HG03571 (cell line): ENCODE measurements around the gene TOMT.
A peak's percentile ranks its signal among the peaks of the same experiment; 100 is the strongest.

Source experiments
- ATAC-seq: cut with Tn5 transposase; IDR thresholded peaks from one replicate; pipeline ENCODE4 v1.9.1; 2021; ENCODE audit not compliant: unreplicated experiment

TOMT gene, protein sequence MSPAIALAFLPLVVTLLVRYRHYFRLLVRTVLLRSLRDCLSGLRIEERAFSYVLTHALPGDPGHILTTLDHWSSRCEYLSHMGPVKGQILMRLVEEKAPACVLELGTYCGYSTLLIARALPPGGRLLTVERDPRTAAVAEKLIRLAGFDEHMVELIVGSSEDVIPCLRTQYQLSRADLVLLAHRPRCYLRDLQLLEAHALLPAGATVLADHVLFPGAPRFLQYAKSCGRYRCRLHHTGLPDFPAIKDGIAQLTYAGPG

GRCh38 chr11:72105888-72106287, at the start of gene TOMT:
Gene TOMT (plus strand): TSS chr11:72105924. CDS start chr11:72105952, 28 bp downstream.
- ATAC-seq, result no peak

- ATAC-seq, result no peak
Observed at GRCh38 chr11:72058416-72059034, 47.2 kb upstream of the TOMT start.

GRCh38 chr11:72061739-72062396, 43.9 kb upstream of the TOMT start:
- ATAC-seq, result no peak

- ATAC-seq, result no peak
Observed at GRCh38 chr11:72066855-72067254, 38.9 kb upstream of the TOMT start.

DNA sequence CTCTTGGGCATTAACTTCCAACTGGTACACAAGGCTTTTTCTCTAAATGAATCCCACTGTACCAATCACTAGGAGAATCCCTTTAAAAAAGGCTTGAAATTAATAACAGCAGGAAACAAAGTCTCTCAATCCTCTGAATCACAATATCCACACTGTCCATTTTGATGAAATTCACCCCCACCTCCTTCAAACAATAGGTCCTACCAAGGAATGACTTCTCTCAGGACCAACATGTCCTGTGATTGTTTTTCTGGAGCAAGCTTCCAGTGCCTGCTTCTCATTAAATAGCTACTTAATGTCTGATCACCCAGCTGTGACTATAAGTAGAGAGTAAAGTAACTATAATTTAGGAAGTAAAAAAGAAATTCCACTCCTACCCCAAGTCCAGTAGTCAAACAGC, 38.5 kb upstream of the TOMT start:
- no peak for ATAC-seq

GRCh38 chr11:72067676-72068075, 38.0 kb upstream of the TOMT start:
- ATAC-seq, result no peak

DNA sequence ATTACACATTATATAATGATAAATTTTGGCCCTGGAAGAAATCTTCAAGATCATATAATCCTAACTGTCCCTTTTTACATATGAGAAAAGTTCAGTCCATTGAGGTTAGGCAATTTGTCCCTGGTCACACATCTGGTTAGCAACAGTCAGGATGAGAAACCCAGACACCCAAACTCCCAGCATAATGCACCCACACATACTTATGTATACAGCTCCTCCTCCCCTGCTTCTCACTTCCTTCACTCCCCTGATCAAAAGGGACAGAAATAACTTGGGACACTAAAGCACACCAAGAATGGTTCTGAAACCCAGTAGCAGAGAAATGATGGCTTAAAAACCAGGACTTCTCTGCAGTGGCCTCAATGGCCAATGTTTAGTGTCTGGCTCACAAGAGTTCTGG, 36.5 kb upstream of the TOMT start:
- ATAC-seq, result no peak

GRCh38 chr11:72069787-72070251, 35.9 kb upstream of the TOMT start:
- peak; percentile 53 for ATAC-seq

GRCh38 chr11:72070491-72070890, 35.2 kb upstream of the TOMT start:
- no peak for ATAC-seq

DNA sequence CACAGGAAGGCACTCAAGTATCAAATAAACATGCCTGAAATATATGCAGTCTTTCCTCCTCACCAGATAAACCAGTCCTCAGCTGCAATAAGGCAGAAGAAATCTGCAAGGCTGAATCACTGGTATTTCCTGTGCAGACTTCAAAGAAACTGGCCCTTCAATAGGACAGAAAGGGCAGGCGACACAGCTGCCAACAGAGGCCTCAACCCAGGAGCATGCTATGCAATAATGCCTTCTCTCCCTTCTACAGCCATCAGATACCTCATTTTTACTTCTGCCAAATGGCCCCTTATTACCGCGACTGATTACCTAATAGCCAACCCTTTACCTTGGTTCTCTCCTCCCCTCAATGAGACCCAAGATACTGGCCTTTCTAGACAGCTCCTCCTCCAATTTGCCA, 33.4 kb upstream of the TOMT start:
- no peak for ATAC-seq

GRCh38 chr11:72075109-72075508, 30.6 kb upstream of the TOMT start:
- ATAC-seq, result no peak

DNA sequence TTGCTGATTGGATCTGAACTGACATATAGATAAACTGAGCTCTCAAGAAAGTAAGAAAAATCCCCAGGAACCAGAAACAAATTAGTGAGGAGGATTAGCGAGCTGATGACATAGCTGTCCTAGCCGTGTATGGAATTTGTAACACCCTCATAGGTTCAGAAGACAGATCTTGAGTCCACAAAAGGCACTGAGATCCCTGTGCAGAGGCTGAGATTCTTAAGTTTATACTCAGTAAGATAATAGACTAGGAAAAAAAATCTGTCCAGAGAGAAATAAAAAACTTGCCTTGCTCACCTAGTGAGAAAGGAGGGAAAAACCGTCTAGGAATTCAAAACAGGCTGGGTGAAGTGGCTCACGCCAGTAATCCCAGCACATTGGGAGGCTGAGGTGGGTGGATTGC, 30.0 kb upstream of the TOMT start:
- ATAC-seq, result no peak

DNA sequence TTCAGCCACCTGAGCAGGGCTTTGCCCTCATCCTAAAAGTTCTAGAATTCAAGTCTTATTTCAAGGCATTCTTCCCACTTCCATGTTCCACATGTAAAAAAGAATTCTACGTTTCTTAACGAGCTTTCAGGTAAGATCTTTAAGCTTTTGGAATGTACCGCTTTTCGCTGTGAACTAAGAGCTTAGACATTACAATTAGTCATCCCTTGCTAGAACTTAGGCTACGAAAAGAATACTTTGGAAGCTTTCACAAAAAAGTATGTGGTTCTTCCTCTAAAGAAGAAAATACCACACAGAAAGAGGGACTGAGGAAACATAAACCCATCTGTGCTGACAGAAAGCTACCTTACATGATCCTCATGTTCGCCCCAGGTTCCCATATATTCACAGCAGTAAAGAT, 27.2 kb upstream of the TOMT start:
- no peak for ATAC-seq

DNA sequence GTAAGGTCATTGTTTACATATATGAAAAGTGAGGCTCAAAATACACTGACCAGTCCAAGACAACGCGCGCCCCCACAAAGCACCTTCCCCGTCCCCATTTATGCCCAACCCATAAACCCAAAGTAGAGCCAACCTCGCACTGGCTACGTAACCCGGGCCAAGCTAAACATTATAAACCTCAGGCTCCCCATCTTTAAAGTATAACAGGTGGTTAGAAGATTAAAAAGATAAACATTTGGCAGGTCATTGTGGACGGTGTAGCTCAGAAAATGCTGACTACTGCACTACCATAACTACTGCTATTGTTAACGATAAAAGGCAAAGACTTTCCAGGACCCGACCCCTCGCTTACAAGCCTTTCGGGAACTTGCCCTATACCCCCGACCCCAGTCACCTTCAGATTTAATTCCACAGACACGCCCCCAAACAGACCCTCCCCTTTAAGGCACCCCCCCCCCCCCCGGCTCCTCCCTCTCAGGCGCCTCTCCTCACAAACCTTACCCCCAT, 25.9 kb upstream of the TOMT start:
- no peak for ATAC-seq

DNA sequence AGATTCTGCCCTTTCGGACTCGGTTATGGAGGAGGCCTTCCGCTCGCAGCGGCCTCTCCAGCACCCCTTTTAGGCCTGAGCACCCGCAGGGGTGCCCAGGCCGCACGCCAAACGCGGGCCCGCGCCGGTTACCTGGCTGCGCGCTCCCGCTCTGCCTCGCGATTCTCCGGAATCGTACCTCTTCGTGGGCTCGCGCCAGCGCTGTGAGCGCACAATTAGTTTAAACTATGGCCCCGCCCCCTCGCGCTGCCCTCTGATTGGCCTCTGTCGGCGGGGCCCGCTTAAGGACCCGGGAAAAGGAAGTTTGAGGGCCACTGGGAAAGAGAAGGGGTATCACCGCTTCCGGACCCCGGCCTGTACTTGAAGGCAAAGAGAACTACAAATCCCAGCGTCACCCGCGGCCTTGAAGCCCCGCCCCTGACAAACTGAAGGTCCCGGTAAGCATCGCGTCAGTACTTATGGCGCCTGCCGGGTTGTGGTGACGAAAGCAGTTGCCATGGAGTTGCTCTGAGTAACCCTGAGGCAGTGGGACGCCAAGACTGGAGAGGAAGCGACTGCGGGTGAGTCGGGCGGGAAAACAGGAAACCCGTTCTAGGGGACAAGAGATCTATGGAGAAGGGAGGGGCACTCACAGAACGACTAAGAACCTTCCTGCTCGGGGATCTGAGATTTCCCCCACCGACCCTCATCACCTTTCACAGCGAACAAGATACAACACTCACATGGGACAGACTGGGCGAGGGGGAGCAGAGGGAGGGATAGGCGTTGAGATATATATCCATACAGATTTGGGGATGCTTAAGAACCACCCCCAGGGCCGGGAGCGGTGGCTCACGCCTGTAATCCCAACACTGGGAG, 25.2 kb upstream of the TOMT start, which contains the start of the genes LRRC51 and NUMA1:
LRRC51 (plus strand) TSS at position 525 of the 858 bp plus-strand sequence. CDS start 8,234 bp downstream, outside the sequence.
NUMA1 (minus strand) TSS at position 217 of the 858 bp plus-strand sequence. CDS start 44,599 bp downstream, outside the sequence.
- ATAC-seq, result peak; percentile 91

DNA sequence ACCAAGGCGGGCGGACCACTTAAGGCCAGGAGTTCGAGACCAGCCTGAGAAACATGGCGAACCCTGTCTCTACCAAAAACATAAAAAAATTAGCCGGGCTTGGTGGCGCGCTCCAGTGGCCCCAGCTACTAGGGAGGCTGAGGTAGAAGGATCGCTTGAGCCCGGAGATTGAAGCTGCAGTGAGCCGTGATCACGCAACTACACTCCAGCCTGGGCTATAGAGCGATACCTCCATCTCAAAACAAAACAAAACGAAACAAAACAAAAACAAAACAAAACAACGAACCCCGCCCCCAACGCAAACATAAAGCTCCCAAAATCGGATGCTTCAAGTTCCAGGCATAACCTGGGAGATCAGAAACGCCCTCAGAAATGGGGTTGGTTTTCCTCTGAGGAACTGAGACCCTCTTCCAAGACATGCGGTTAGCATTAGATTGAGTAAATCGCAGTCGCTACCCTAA, 24.5 kb upstream of the TOMT start:
- ATAC-seq, result no peak

DNA sequence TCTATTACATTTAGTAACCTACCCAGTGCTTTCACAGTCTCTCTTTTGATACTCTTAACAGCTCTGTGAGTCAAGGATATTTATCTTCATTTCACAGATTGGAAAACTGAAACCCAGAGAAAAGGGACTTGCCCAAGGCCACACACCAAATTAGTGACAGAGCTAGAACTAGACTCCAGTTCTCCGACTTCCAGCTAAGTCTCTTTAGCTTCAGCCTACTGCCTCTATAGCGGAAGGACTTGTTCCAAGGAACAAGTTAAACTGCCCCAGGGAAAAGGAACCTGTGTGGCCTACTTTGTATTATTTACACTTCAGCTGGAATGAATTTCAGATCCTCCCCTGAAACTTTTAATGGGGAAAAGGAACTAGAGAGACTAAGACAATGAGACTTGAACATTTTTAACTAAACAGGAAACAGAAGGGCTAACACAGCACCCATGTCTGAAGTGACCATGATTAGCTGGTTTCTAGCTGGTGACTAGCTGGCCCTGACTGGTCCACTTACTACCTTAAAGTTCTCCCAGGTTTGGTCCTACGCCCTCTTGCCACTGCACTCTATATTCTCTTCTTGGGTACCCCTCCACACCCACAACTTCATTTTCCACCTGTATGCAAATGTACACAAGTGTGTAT, 23.8 kb upstream of the TOMT start:
- no peak for ATAC-seq

DNA sequence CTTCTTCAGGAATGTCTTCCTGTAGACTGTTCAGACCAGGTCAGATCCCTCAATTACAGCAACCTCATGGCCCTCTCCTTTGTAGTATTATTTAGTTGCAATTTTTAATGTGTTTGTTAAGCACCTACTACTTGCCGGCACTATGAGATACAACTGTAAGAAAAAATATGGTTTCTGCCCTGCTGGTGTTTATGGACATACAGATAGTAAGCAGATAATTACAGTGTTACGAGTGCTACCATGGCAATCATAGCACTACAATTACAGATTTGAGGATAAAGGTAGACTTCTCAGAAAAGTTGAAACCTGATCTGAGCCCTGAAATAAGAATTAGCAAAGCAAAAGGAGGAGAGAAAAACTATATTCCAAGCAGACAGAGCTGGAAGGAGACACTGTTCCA, 22.3 kb upstream of the TOMT start:
- no peak for ATAC-seq

DNA sequence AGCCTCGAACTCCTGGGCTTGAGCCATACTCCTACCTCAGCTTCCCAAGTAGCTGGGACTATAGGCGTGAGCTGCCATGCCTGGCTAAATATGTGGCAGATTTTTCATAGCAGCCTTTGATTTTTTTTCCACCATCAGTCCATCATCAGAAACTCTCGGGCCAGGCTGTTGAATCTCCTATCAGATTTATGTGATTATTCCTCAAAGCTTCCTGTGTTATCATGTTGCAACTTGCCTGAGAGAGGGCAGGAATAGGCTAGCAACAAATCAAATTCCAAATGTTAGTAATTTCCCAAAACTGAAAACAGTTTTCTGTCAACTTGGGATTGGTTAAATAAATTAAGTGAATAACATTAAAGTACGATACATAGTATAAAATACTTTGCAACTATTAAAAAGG, 21.6 kb upstream of the TOMT start:
- no peak for ATAC-seq

DNA sequence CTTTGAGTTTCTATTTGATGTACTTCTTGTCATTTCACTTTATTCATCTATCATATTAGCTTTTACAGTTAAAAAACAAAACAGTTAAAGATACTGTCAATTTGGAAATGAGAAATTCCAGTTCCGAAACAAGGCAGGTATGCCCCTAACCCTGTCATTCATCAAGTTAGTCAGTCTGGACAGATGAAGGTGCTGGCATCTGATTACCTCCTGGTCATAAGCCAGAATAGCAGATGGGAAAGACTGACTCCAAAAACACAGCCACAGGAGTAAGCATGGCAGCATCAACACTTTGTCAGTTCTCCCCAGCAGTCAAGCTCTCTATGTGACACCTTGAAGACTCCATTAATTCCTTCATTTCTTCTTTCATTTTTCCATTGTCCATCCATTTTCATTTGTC, 20.8 kb upstream of the TOMT start:
- ATAC-seq, result no peak
